ENCODE results near the gene L3MBTL4.

The L3MBTL4 gene

DNA sequence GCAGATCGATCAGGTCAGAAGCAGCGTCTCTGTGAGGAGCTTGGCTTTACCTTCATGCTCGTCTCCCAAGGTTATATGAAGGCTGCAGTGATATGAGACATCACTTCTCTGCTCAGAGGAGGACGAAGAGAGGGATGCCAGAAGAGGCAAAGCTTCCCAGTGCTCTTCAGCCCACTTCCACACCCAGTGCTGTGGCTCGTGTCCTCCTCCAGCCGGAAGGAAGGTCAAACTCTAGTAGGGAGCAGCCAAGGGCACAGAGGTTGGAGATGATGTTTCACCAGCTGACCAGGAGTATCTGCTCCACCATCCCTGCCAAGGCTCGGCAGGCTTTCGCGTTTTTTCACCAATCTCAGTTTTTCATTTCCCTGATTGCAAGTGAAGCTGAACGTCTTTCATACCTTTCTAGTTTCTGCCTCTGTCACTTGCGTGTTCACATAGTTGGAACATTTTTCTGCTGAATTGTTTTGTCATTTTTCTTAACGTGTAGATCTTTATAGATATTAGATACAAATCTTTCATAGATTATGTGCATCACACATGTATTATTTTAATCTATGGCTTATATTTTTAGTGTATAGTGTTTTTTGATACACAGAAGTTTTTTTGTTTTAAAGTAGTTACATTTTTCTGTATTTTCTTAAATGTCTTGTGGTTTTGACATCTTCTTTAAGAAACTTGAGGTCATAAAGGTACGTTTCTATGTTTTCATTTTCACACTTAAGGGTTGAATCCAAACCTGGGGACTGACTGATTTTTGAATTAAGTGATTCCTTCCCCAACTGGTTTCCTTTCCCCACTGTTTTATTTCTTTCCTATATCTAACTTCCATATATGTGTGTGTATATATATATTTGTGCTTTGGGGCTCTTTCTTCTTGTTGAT is 23.5 kb upstream of the L3MBTL4 start:
- DNase-seq: no peak
- Histone ChIP-seq H3K36me3 (no peaks in the 10 kb centered on the region), H3K9me3 (no peaks in the 10 kb centered on the region), H3K4me1 (no peaks in the 10 kb centered on the region), H3K27me3 (no peaks in the 10 kb centered on the region), H3K4me3 (ENCODE audit: low read depth, low read length) (no peak overlapping the region)
- TF ChIP-seq, protein P1, sequence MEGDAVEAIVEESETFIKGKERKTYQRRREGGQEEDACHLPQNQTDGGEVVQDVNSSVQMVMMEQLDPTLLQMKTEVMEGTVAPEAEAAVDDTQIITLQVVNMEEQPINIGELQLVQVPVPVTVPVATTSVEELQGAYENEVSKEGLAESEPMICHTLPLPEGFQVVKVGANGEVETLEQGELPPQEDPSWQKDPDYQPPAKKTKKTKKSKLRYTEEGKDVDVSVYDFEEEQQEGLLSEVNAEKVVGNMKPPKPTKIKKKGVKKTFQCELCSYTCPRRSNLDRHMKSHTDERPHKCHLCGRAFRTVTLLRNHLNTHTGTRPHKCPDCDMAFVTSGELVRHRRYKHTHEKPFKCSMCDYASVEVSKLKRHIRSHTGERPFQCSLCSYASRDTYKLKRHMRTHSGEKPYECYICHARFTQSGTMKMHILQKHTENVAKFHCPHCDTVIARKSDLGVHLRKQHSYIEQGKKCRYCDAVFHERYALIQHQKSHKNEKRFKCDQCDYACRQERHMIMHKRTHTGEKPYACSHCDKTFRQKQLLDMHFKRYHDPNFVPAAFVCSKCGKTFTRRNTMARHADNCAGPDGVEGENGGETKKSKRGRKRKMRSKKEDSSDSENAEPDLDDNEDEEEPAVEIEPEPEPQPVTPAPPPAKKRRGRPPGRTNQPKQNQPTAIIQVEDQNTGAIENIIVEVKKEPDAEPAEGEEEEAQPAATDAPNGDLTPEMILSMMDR (IDR thresholded peaks at IDR 0.05; ENCODE audit: low read depth, low read length): no peak

DNA sequence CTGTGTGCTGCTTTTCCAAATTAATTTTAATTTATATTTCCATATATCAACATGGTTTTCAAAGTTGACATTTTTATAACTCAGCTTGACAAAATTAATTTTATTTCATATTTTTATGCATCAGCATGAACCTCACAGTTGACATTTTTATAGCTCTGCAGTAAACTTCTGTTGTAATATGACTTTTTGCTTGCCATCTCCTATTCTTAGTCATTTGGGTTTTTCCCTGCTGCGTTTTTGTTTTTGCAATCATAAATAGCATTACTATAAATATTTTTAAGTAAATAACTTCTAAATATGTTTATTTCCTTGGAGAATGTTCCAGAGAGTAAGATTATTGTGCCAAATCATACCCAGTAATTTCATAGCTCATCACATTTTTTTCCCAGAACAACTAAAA is 21.0 kb upstream of the L3MBTL4 start:
- no peaks in the 10 kb centered on the region for H3K27me3 ChIP-seq
- TF ChIP-seq, protein P1 (IDR thresholded peaks at IDR 0.05; ENCODE audit: low read depth, low read length): no peak
- no peaks in the 10 kb centered on the region for H3K4me1 ChIP-seq
- no peak overlapping the region for H3K4me3 ChIP-seq (ENCODE audit: low read depth, low read length)
- no peaks in the 10 kb centered on the region for H3K36me3 ChIP-seq
- no peaks in the 10 kb centered on the region for H3K9me3 ChIP-seq
- DNase-seq: no peak

DNA sequence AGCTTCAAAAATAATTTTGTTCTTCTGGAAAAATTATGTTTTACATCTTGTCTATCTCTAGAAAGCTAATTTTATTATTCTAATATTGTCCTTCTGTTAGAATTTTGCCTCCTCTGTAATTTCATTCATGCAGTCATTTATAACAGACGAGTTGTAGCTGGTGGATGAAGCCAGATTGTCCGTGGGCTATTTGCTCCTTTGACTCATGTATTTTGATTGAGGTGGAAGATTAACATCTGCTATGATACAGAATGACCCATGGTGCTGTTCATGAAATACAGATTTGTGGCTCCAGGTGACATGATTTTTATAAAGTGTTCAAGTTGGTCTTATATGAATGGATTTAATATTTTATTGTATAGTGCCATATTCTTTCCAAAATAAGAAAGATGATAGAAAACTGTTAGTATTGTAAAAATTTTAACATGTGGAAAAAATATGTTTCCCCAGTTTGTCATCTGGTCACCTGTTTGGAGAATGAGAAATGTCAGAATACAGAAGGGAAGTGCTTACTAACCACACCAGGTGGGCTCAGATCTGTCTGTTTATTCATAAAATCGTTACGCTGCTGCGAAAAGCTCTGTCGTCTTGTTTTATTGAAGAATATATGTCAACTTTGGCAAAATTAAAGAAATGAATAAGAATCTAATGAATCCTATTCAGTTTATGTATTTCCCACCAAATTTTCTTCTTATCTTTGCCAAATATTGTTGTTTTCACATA is 20.4 kb upstream of the L3MBTL4 start:
- no peaks in the 10 kb centered on the region for H3K27me3 ChIP-seq
- no peak for DNase-seq
- no peak overlapping the region for H3K4me3 ChIP-seq (ENCODE audit: low read depth, low read length)
- no peaks in the 10 kb centered on the region for H3K36me3 ChIP-seq
- TF ChIP-seq, protein P1 (IDR thresholded peaks at IDR 0.05; ENCODE audit: low read depth, low read length): no peak
- no peaks in the 10 kb centered on the region for H3K4me1 ChIP-seq
- H3K9me3 ChIP-seq: no peaks in the 10 kb centered on the region

DNA sequence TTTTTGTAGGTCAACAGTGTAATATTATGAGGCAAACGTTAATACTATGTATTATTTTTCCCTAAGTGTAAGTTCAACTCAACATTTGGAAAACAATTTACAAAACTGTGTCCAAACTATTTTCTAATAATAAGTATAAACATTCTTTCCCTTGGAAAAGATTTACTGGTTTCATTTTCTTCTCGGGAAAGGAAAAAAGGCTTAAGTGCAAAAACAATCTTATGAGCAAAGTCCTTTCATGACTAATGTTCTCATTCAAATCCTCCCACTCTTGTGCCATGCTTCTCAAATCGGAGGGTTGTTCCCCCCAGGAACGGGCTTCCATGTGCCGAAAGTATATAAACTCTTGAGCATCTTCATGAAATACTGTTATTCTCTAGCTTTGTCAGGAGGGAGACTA is 19.8 kb upstream of the L3MBTL4 start:
- Histone ChIP-seq H3K4me3 (ENCODE audit: low read depth, low read length) (no peak overlapping the region), H3K4me1 (no peaks in the 10 kb centered on the region), H3K27me3 (no peaks in the 10 kb centered on the region), H3K9me3 (no peaks in the 10 kb centered on the region), H3K36me3 (no peaks in the 10 kb centered on the region)
- DNase-seq: no peak
- TF ChIP-seq, protein P1 (IDR thresholded peaks at IDR 0.05; ENCODE audit: low read depth, low read length): no peak

DNA sequence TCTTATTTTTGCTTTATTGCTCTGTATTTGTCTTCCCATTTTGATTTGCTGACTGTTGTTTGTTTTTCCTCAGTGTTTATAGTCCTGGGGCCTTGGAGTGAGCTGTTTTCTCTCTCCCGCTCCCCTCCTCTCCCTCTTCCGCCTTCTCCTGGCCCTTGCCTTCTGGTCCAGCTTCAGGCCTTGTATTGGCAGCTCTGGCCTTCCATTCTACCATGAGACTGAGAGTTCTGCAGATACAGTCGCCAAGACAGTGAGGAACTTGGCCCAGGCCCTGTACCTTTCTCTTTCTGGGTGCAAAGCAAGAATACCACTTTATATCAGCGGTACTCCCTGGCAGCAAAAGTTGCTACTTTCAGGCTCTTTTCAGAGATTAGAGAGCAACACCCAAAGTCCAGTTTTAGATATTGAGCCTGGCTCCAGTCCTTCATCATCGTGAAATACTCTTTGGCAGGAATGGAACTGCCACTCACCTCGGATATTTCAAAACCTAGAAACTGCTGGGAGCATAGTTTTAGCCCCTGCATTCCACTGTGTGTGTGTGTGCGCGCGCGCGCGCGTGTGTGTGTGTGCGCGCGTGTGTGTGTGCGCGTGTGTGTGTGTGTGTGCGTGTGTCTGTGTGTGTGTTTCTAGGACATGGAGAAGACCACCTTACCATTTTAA is 17.1 kb upstream of the L3MBTL4 start:
- TF ChIP-seq, protein P1 (IDR thresholded peaks at IDR 0.05; ENCODE audit: low read depth, low read length): no peak
- no peak for DNase-seq
- H3K9me3 ChIP-seq: no peaks in the 10 kb centered on the region
- no peak overlapping the region for H3K4me3 ChIP-seq (ENCODE audit: low read depth, low read length)
- H3K27me3 ChIP-seq: no peaks in the 10 kb centered on the region
- H3K36me3 ChIP-seq: no peaks in the 10 kb centered on the region
- H3K4me1 ChIP-seq: no peaks in the 10 kb centered on the region
